Measurements from ENCODE around the gene MYRF.

DNA sequence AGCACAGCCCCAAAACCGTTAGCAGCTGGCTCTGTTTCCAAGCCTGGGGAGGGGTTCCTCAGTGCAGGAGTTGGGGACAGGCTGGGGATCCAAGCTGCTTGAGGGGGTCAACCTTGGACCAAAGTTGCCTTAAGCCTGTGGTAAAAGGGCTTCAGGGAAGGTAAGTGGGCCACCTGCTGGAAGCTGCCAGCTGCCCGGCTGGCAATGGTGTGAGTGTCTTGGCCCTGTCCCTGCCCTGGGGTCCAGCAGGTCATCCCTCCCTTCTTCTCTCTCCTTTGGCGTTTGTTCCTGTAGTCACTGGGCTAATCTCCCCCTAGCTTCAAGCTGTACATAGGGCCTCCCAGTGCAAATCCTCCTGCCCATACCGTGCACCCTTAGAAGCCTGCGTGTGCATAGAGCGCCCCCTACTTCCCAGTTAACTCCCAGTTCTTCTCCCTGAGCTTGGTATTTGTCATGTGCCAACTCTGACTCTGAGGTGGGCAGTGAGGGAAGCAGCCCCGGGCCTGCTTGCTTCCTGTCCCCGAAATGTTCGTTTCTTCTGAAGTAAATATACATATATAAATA, 35.6 kb downstream of the MYRF start:
- TF ChIP-seq, protein P1, sequence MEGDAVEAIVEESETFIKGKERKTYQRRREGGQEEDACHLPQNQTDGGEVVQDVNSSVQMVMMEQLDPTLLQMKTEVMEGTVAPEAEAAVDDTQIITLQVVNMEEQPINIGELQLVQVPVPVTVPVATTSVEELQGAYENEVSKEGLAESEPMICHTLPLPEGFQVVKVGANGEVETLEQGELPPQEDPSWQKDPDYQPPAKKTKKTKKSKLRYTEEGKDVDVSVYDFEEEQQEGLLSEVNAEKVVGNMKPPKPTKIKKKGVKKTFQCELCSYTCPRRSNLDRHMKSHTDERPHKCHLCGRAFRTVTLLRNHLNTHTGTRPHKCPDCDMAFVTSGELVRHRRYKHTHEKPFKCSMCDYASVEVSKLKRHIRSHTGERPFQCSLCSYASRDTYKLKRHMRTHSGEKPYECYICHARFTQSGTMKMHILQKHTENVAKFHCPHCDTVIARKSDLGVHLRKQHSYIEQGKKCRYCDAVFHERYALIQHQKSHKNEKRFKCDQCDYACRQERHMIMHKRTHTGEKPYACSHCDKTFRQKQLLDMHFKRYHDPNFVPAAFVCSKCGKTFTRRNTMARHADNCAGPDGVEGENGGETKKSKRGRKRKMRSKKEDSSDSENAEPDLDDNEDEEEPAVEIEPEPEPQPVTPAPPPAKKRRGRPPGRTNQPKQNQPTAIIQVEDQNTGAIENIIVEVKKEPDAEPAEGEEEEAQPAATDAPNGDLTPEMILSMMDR (IDR thresholded peaks at IDR 0.05; ENCODE audit: low read depth, low read length, poor library complexity, severe bottlenecking), result peak; percentile 67
- TF ChIP-seq EZH2phosphoT487 (IDR thresholded peaks at IDR 0.05; ENCODE audit: borderline replicate concordance, low read length), result no peak
